GM19035 (cell line): ENCODE data around the gene ATP8B2.

Experiments
- ATAC-seq: cut with Tn5 transposase; IDR thresholded peaks from one replicate; pipeline ENCODE4 v1.9.1; 2021; ENCODE audit not compliant: unreplicated experiment

Gene ATP8B2

GRCh38 chr1:154391086-154391770 is 65.9 kb downstream of the ATP8B2 start:
- ATAC-seq, result no peak

DNA sequence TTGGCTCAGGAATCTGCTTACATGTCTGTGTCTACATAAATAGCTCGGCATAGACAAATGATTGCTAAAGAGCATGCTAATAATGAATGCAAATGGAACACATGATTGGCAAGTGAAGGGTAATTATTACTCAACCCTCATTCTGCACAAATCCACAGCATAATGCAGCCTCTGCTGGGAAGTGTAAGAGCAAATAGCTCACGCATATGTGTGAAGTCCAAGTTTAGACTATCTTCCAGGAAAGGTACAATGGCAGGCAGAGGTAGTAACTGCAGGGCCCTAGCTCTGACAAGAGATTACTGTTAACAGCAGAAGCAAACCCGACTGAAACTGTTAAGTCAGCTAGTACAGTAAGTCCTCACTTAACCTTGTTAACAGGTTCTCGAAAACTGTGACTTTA is 72.8 kb downstream of the ATP8B2 start:
- no peak for ATAC-seq

DNA sequence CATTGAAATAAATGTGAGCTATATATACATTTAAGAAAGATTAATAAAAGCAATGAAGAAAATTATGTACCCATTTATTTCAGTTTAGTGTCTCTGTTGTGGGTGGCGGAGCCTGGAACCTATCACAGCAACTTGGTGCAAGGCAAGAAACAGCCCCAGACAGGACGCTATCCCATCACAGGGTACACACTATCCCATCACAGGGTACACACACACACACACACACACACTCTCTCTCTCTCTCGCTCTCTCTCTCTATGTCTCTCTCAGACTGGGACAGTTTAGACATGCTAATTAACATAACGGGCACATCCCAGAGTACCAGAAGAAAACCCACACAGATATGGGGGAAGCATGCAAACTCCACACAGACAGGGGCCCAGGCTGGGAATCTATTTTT is 73.4 kb downstream of the ATP8B2 start:
- no peak for ATAC-seq

DNA sequence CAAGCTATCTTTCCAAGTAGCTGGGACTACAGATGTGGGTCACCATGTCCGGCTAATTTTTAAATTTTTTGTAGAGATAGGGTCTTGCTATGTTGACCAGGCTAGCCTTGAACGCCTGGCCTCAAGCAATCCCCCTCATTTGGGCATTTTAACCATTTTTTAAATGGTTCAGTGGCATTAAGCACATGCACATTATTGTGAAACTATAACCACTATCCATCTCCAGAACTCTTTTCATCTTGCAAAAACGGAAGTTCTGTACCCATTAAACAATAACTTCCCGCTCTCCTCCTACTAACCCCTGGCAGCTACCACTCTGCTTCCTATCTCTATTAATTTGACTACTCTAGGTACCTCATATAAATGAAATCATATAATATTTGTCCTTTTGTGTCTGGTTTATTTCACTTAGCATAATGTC is 75.1 kb downstream of the ATP8B2 start:
- no peak for ATAC-seq
